ENCODE measurements around the gene PLK5.

DNA sequence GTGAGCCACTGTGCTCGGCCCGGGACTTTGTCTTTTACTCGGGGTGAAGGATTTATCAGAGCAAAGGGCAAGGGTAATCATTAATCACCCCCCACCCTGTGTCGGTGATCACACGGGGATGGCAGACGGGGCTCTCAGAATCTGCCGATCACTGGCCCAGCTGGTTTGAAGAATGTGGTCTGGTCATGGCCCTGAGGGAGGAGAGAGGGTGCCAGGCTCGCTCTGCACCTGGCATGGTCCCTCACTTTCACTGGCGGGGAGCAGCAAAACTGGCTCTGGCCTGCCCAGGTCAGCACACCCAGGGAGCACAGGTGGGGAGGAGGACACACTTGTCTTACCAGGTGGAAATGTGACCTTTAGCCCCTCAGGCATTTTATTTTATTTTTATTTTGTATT, 22.7 kb upstream of the PLK5 start:
- TF ChIP-seq, protein P1, sequence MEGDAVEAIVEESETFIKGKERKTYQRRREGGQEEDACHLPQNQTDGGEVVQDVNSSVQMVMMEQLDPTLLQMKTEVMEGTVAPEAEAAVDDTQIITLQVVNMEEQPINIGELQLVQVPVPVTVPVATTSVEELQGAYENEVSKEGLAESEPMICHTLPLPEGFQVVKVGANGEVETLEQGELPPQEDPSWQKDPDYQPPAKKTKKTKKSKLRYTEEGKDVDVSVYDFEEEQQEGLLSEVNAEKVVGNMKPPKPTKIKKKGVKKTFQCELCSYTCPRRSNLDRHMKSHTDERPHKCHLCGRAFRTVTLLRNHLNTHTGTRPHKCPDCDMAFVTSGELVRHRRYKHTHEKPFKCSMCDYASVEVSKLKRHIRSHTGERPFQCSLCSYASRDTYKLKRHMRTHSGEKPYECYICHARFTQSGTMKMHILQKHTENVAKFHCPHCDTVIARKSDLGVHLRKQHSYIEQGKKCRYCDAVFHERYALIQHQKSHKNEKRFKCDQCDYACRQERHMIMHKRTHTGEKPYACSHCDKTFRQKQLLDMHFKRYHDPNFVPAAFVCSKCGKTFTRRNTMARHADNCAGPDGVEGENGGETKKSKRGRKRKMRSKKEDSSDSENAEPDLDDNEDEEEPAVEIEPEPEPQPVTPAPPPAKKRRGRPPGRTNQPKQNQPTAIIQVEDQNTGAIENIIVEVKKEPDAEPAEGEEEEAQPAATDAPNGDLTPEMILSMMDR (IDR thresholded peaks at IDR 0.05; ENCODE audit: low read depth, low read length): no peak
- TF ChIP-seq MYC (IDR thresholded peaks at IDR 0.05; ENCODE audit: low read depth, low read length) (no peak), POLR2A (IDR thresholded peaks at IDR 0.05; ENCODE audit: extremely low read depth, insufficient read length) (no peak)
- TF ChIP-seq, protein P2, sequence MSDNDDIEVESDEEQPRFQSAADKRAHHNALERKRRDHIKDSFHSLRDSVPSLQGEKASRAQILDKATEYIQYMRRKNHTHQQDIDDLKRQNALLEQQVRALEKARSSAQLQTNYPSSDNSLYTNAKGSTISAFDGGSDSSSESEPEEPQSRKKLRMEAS (IDR thresholded peaks at IDR 0.05; ENCODE audit: low read depth, low read length): no peak

All from NB4 (cell line).